ENCODE measurements around the gene ACADS.
A peak's percentile ranks its signal among the peaks of the same experiment; 100 is the strongest.

ACADS gene

GRCh38 chr12:120766566-120766965 is 40.9 kb downstream of the ACADS start:
- Histone ChIP-seq H3K79me2 (ENCODE audit: control insufficient read depth, insufficient read depth, low read length, poor library complexity) (no peaks in the 10 kb centered on the region), H2BK12ac (ENCODE audit: low read length) (no peak overlapping the region), H3K9me3 (ENCODE audit: insufficient read depth, low read depth, low read length) (peaks cover 4% of the 10 kb centered on the region), H3K27me3 (ENCODE audit: insufficient read depth, low read length) (no peaks in the 10 kb centered on the region), H4K91ac (ENCODE audit: low read depth, low read length) (no peak overlapping the region), H2AK5ac (ENCODE audit: low read length) (no peak overlapping the region), H4K12ac (ENCODE audit: low read depth, low read length) (no peak overlapping the region), H3K23ac (ENCODE audit: low read length) (no peak overlapping the region), H4K8ac (ENCODE audit: low read depth, low read length) (no peak overlapping the region), H3K79me1 (ENCODE audit: low read length) (no peaks in the 10 kb centered on the region), H3K4me1 (ENCODE audit: control insufficient read depth in 1 of 2, insufficient read depth in 2 of 2, low read length in 2 of 2) (peaks cover 10 to 17% of the 10 kb centered on the region in 2 experiments), H3K4me2 (ENCODE audit: low read length) (no peak overlapping the region), H3K14ac (ENCODE audit: low read length) (no peak overlapping the region), H3K9ac (ENCODE audit: low read length) (no peak overlapping the region), H3K36me3 (ENCODE audit: control insufficient read depth in 1 of 2, insufficient read depth in 2 of 2, low read length in 2 of 2) (peaks cover 37 to 42% of the 10 kb centered on the region in 2 experiments), H3K27ac (ENCODE audit: low read depth, low read length) (no peak overlapping the region), H3K18ac (ENCODE audit: low read length) (no peak overlapping the region), H3K4ac (ENCODE audit: low read depth, low read length) (no peak overlapping the region), H3K4me3 (ENCODE audit: low read depth, low read length) (no peak overlapping the region), H2AFZ (ENCODE audit: insufficient read depth, low read length, poor library complexity) (no peak overlapping the region), H2BK120ac (ENCODE audit: insufficient read depth, low read length, poor library complexity) (no peak overlapping the region), H2BK5ac (ENCODE audit: low read depth, low read length, poor library complexity) (no peak overlapping the region)
- no CpG with 5 or more reads among the region's 5 CpGs for WGBS (ENCODE audit: extremely low coverage, insufficient coverage, insufficient read length)
- no peak for DNase-seq

GRCh38 chr12:120767071-120768024 is 41.7 kb downstream of the ACADS start:
- Histone ChIP-seq H3K14ac (ENCODE audit: low read length) (no peak overlapping the region), H3K4me2 (ENCODE audit: low read length) (no peak overlapping the region), H2BK120ac (ENCODE audit: insufficient read depth, low read length, poor library complexity) (no peak overlapping the region), H3K79me1 (ENCODE audit: low read length) (no peaks in the 10 kb centered on the region), H2AFZ (ENCODE audit: insufficient read depth, low read length, poor library complexity) (no peak overlapping the region), H4K8ac (ENCODE audit: low read depth, low read length) (no peak overlapping the region), H3K4me1 (ENCODE audit: control insufficient read depth in 1 of 2, insufficient read depth in 2 of 2, low read length in 2 of 2) (peaks cover 3 to 9% of the 10 kb centered on the region in 2 experiments), H3K27me3 (ENCODE audit: insufficient read depth, low read length) (no peaks in the 10 kb centered on the region), H2BK5ac (ENCODE audit: low read depth, low read length, poor library complexity) (no peak overlapping the region), H3K9me3 (ENCODE audit: insufficient read depth, low read depth, low read length) (peaks cover 4% of the 10 kb centered on the region), H2BK12ac (ENCODE audit: low read length) (no peak overlapping the region), H3K9ac (ENCODE audit: low read length) (no peak overlapping the region), H3K4ac (ENCODE audit: low read depth, low read length) (no peak overlapping the region), H3K23ac (ENCODE audit: low read length) (no peak overlapping the region), H4K91ac (ENCODE audit: low read depth, low read length) (no peak overlapping the region), H3K27ac (ENCODE audit: low read depth, low read length) (no peak overlapping the region), H3K4me3 (ENCODE audit: low read depth, low read length) (no peak overlapping the region), H3K18ac (ENCODE audit: low read length) (no peak overlapping the region), H2AK5ac (ENCODE audit: low read length) (no peak overlapping the region), H4K12ac (ENCODE audit: low read depth, low read length) (no peak overlapping the region), H3K79me2 (ENCODE audit: control insufficient read depth, insufficient read depth, low read length, poor library complexity) (no peaks in the 10 kb centered on the region), H3K36me3 (ENCODE audit: control insufficient read depth in 1 of 2, insufficient read depth in 2 of 2, low read length in 2 of 2) (peaks cover 38 to 43% of the 10 kb centered on the region in 2 experiments)
- DNase-seq = peak; percentile 40 to 74
- no CpG with 5 or more reads among the region's 11 CpGs for WGBS (ENCODE audit: extremely low coverage, insufficient coverage, insufficient read length)

GRCh38 chr12:120771097-120771496 is 45.5 kb downstream of the ACADS start:
- DNase-seq = no peak
- H4K91ac ChIP-seq (ENCODE audit: low read depth, low read length) = no peak overlapping the region
- H3K4me3 ChIP-seq (ENCODE audit: low read depth, low read length) = no peak overlapping the region
- H3K36me3 ChIP-seq (ENCODE audit: control insufficient read depth in 1 of 2, insufficient read depth in 2 of 2, low read length in 2 of 2) = peaks cover 28 to 29% of the 10 kb centered on the region in 2 experiments
- H4K8ac ChIP-seq (ENCODE audit: low read depth, low read length) = no peak overlapping the region
- WGBS (ENCODE audit: extremely low coverage, insufficient coverage, insufficient read length) = no CpG with 5 or more reads among the region's 11 CpGs
- H3K9ac ChIP-seq (ENCODE audit: low read length) = no peak overlapping the region
- no peak overlapping the region for H3K4me2 ChIP-seq (ENCODE audit: low read length)
- H4K12ac ChIP-seq (ENCODE audit: low read depth, low read length) = no peak overlapping the region
- H3K18ac ChIP-seq (ENCODE audit: low read length) = no peak overlapping the region
- no peak overlapping the region for H3K23ac ChIP-seq (ENCODE audit: low read length)
- H3K4ac ChIP-seq (ENCODE audit: low read depth, low read length) = no peak overlapping the region
- H2AFZ ChIP-seq (ENCODE audit: insufficient read depth, low read length, poor library complexity) = no peak overlapping the region
- H3K79me2 ChIP-seq (ENCODE audit: control insufficient read depth, insufficient read depth, low read length, poor library complexity) = no peaks in the 10 kb centered on the region
- H3K9me3 ChIP-seq (ENCODE audit: insufficient read depth, low read depth, low read length) = peaks cover 4% of the 10 kb centered on the region
- no peaks in the 10 kb centered on the region for H3K79me1 ChIP-seq (ENCODE audit: low read length)
- H2BK5ac ChIP-seq (ENCODE audit: low read depth, low read length, poor library complexity) = no peak overlapping the region
- peaks cover 3 to 6% of the 10 kb centered on the region in 2 experiments for H3K4me1 ChIP-seq (ENCODE audit: control insufficient read depth in 1 of 2, insufficient read depth in 2 of 2, low read length in 2 of 2)
- no peaks in the 10 kb centered on the region for H3K27me3 ChIP-seq (ENCODE audit: insufficient read depth, low read length)
- no peak overlapping the region for H2BK12ac ChIP-seq (ENCODE audit: low read length)
- no peak overlapping the region for H2AK5ac ChIP-seq (ENCODE audit: low read length)
- H3K27ac ChIP-seq (ENCODE audit: low read depth, low read length) = no peak overlapping the region
- no peak overlapping the region for H3K14ac ChIP-seq (ENCODE audit: low read length)
- H2BK120ac ChIP-seq (ENCODE audit: insufficient read depth, low read length, poor library complexity) = no peak overlapping the region

GRCh38 chr12:120774169-120774916 is 48.7 kb downstream of the ACADS start:
- DNase-seq = no peak
- Histone ChIP-seq H3K23ac (ENCODE audit: low read length) (no peak overlapping the region), H3K36me3 (ENCODE audit: control insufficient read depth in 1 of 2, insufficient read depth in 2 of 2, low read length in 2 of 2) (peaks cover 3 to 5% of the 10 kb centered on the region in 2 experiments), H3K79me2 (ENCODE audit: control insufficient read depth, insufficient read depth, low read length, poor library complexity) (no peaks in the 10 kb centered on the region), H3K18ac (ENCODE audit: low read length) (no peak overlapping the region), H2AK5ac (ENCODE audit: low read length) (no peak overlapping the region), H3K4me1 (ENCODE audit: control insufficient read depth in 1 of 2, insufficient read depth in 2 of 2, low read length in 2 of 2) (no peaks in the 10 kb centered on the region), H3K4ac (ENCODE audit: low read depth, low read length) (no peak overlapping the region), H4K8ac (ENCODE audit: low read depth, low read length) (no peak overlapping the region), H3K14ac (ENCODE audit: low read length) (no peak overlapping the region), H3K27me3 (ENCODE audit: insufficient read depth, low read length) (no peaks in the 10 kb centered on the region), H2BK120ac (ENCODE audit: insufficient read depth, low read length, poor library complexity) (no peak overlapping the region), H2AFZ (ENCODE audit: insufficient read depth, low read length, poor library complexity) (no peak overlapping the region), H4K91ac (ENCODE audit: low read depth, low read length) (no peak overlapping the region), H3K79me1 (ENCODE audit: low read length) (no peaks in the 10 kb centered on the region), H3K4me3 (ENCODE audit: low read depth, low read length) (no peak overlapping the region), H4K12ac (ENCODE audit: low read depth, low read length) (no peak overlapping the region), H3K9ac (ENCODE audit: low read length) (no peak overlapping the region), H3K27ac (ENCODE audit: low read depth, low read length) (no peak overlapping the region), H3K4me2 (ENCODE audit: low read length) (no peak overlapping the region), H2BK12ac (ENCODE audit: low read length) (no peak overlapping the region), H2BK5ac (ENCODE audit: low read depth, low read length, poor library complexity) (no peak overlapping the region), H3K9me3 (ENCODE audit: insufficient read depth, low read depth, low read length) (no peaks in the 10 kb centered on the region)
- WGBS (ENCODE audit: extremely low coverage, insufficient coverage, insufficient read length) = no CpG with 5 or more reads among the region's 7 CpGs

Measured in trophoblast cell (in vitro differentiated cells and primary cell).